Liver (tissue), 3 donors: Measurements from ENCODE around the gene FNDC7.

Experiments used
- ATF3 ChIP-seq: IDR thresholded peaks from 2 replicates; pipeline ENCODE4 v1.6.1; 2016; ENCODE audit warnings: antibody characterized with exemption
- CTCF ChIP-seq: fragments of 150-350 bp; IDR thresholded peaks from 2 replicates; pipeline ENCODE4 v1.5.1; 2017; ENCODE audit warnings: improper control_type of control experiment, low read depth, low read length; ENCODE audit not compliant: missing input control
- EGR1 ChIP-seq, 2 donors: IDR thresholded peaks; 2 replicates each; pipeline ENCODE4 v1.6.1; 2016 to 2018; ENCODE audit warnings: antibody characterized with exemption in 2 of 2, low read depth in 2 of 2
- FOXA1 ChIP-seq: IDR thresholded peaks from 2 replicates; pipeline ENCODE4 v1.6.1; 2016; ENCODE audit warnings: antibody characterized with exemption
- GABPA ChIP-seq, 2 donors: IDR thresholded peaks in 1 of 2; conservative IDR thresholded peaks in 1 of 2; 2 replicates each; pipeline ENCODE4 v1.6.1; 2016; ENCODE audit warnings: antibody characterized with exemption in 2 of 2, mild to moderate bottlenecking in 1 of 2, moderate library complexity in 1 of 2
- HNF4A ChIP-seq, 2 donors: conservative IDR thresholded peaks; 2 replicates each; pipeline ENCODE4 v1.6.1; 2016; ENCODE audit warnings: antibody characterized with exemption in 2 of 2, mild to moderate bottlenecking in 2 of 2
- JUND ChIP-seq, 2 donors: IDR thresholded peaks; 2 replicates each; pipeline ENCODE4 v1.6.1; 2016; ENCODE audit warnings: antibody characterized with exemption in 2 of 2
- MAX ChIP-seq: IDR thresholded peaks from 2 replicates; pipeline ENCODE4 v1.6.1; 2016; ENCODE audit warnings: antibody characterized with exemption
- RAD21 ChIP-seq, 2 donors: IDR thresholded peaks; 2 replicates each; pipeline ENCODE4 v1.6.1; 2016; ENCODE audit warnings: antibody characterized with exemption in 2 of 2, mild to moderate bottlenecking in 2 of 2
- REST ChIP-seq: IDR thresholded peaks from 2 replicates; pipeline ENCODE4 v1.6.1; 2016; ENCODE audit warnings: antibody characterized with exemption, mild to moderate bottlenecking
- SP1 ChIP-seq: IDR thresholded peaks from 2 replicates; pipeline ENCODE4 v1.6.1; 2018; ENCODE audit warnings: antibody characterized with exemption, mild to moderate bottlenecking
- TAF1 ChIP-seq: conservative IDR thresholded peaks from 2 replicates; pipeline ENCODE4 v1.6.1; 2016; ENCODE audit warnings: antibody characterized with exemption, mild to moderate bottlenecking
- YY1 ChIP-seq: IDR thresholded peaks from 2 replicates; pipeline ENCODE4 v1.6.1; 2016; ENCODE audit warnings: antibody characterized with exemption, mild to moderate bottlenecking
- ZBTB33 ChIP-seq: IDR thresholded peaks from 2 replicates; pipeline ENCODE4 v1.6.1; 2016; ENCODE audit warnings: antibody characterized with exemption
- donor health status: healthy.
- donor health status: healthy.

- TF ChIP-seq REST (no peak), CTCF (no peak), SP1 (no peak), RAD21 (IDR thresholded peaks at IDR 0.05) (no peak), ATF3 (no peak), HNF4A (conservative IDR thresholded peaks at IDR 0.05) (no peak), EGR1 (IDR thresholded peaks at IDR 0.05; ENCODE audit: low read depth in 2 of 2) (no peak), ZBTB33 (no peak), JUND (IDR thresholded peaks at IDR 0.05) (no peak), TAF1 (no peak), YY1 (no peak), MAX (no peak), GABPA (IDR thresholded peaks at IDR 0.05 in 1 of 2, conservative IDR thresholded peaks at IDR 0.05 in 1 of 2) (no peak), FOXA1 (no peak)
Measured at GRCh38 chr1:108734171-108734865, 21.6 kb downstream of the FNDC7 start.
